SK-N-SH (cell line): ENCODE measurements around the gene TELO2. TPM values are rescaled to one million over a fixed set of nuclear protein-coding genes. Genes with fewer than 3 reads are reported as not detected.

Experiments used
- CTCF ChIA-PET: fragments of 300-600, 350-600 bp; formaldehyde crosslinking; extraction: SDS; loops from one replicate; lab custom pipeline; 2021; lab: Yijun Ruan, JAX
- POLR2A ChIA-PET: fragments of 350-600 bp; sonication (Branson Sonifier 250); formaldehyde crosslinking; extraction: SDS; loops from one replicate; lab custom pipeline; 2020; ENCODE audit warnings: antibody characterized with exemption, inconsistent platforms; lab: Yijun Ruan, JAX
- DNase-seq: peaks from one replicate; pipeline ENCODE4 v3.0.0; 2012
- H2AFZ ChIP-seq: fragments of 200-600 bp; sonication (generic); 2 replicates; pipeline ENCODE4 v1.8.1; 2016; ENCODE audit warnings: antibody characterized with exemption, mild to moderate bottlenecking, low read depth
- H3F3A ChIP-seq: fragments of 200-600 bp; sonication (generic); replicated peaks from 2 replicates; pipeline ENCODE3; 2016; ENCODE audit warnings: antibody characterized with exemption, mild to moderate bottlenecking; ENCODE audit not compliant: insufficient read depth
- H3K27ac ChIP-seq, 2 experiments: fragments of 200-500 bp in 1 of 2; fragments of 200-600 bp in 1 of 2; sonication (Bioruptor generic) in 1 of 2; sonication (generic), shearing (Covaris generic) in 1 of 2; 2 replicates each; pipeline versions ENCODE4 v1.5.1 to v1.6.1; 2014 to 2016; ENCODE audit warnings: low read depth in 2 of 2, inconsistent platforms in 1 of 2, low read length in 1 of 2, mild to moderate bottlenecking in 1 of 2, mixed read lengths in 1 of 2
- H3K27me3 ChIP-seq: fragments of 200-600 bp; sonication (generic), shearing (Covaris generic); 2 replicates; pipeline ENCODE4 v1.6.1; 2016; ENCODE audit warnings: mixed run types; ENCODE audit not compliant: insufficient read depth
- H3K36me3 ChIP-seq, 2 experiments: fragments of 200-500 bp in 1 of 2; fragments of 200-600 bp in 1 of 2; sonication (Bioruptor generic) in 1 of 2; sonication (generic) in 1 of 2; replicated peaks in 1 of 2; 2 replicates each; pipeline versions ENCODE3 to v1.5.1; 2014 to 2016; ENCODE audit warnings: low read length in 1 of 2, mild to moderate bottlenecking in 1 of 2; ENCODE audit not compliant: insufficient read depth in 2 of 2, control insufficient read depth in 1 of 2
- H3K4me1 ChIP-seq, 2 experiments: fragments of 200-500 bp in 1 of 2; fragments of 200-600 bp in 1 of 2; sonication (Bioruptor generic) in 1 of 2; sonication (generic), shearing (Covaris generic) in 1 of 2; 2 replicates each; pipeline versions ENCODE4 v1.5.1 to v1.6.1; 2014 to 2016; ENCODE audit warnings: low read depth in 1 of 2, low read length in 1 of 2, mixed run types in 1 of 2; ENCODE audit not compliant: insufficient read depth in 2 of 2, control insufficient read depth in 1 of 2
- H3K4me2 ChIP-seq: fragments of 200-600 bp; sonication (generic), shearing (Covaris generic); 2 replicates; pipeline ENCODE4 v1.6.1; 2017; ENCODE audit warnings: mixed run types
- H3K4me3 ChIP-seq, 2 experiments: fragments of 200-500 bp in 1 of 2; fragments of 200-600 bp in 1 of 2; sonication (Bioruptor generic) in 1 of 2; sonication (generic), shearing (Covaris generic) in 1 of 2; 2 replicates each; pipeline versions ENCODE4 v1.5.1 to v1.8.1; 2014 to 2016; ENCODE audit warnings: low read depth in 2 of 2, inconsistent platforms in 1 of 2, low read length in 1 of 2, mild to moderate bottlenecking in 1 of 2, mixed read lengths in 1 of 2, moderate library complexity in 1 of 2
- H3K79me2 ChIP-seq: fragments of 200-600 bp; sonication (generic); 2 replicates; pipeline ENCODE4 v1.8.1; 2017; ENCODE audit warnings: mild to moderate bottlenecking; ENCODE audit not compliant: insufficient read depth
- H3K9ac ChIP-seq: fragments of 200-600 bp; sonication (generic); 2 replicates; pipeline ENCODE4 v1.6.1; 2017; ENCODE audit warnings: mixed run types
- H3K9me2 ChIP-seq: fragments of 200-600 bp; sonication (generic); 2 replicates; pipeline ENCODE4 v1.6.1; 2017; ENCODE audit warnings: mixed run types
- H3K9me3 ChIP-seq: fragments of 200-600 bp; sonication (generic); 2 replicates; pipeline ENCODE4 v1.6.1; 2017; ENCODE audit warnings: mixed run types, mild to moderate bottlenecking, moderate library complexity
- H4K20me1 ChIP-seq: fragments of 200-600 bp; sonication (generic); 2 replicates; pipeline ENCODE4 v1.6.1; 2017; ENCODE audit warnings: mild to moderate bottlenecking, mixed run types; ENCODE audit not compliant: insufficient read depth
- CHD2 ChIP-seq: fragments of 150-350 bp; IDR thresholded peaks from 2 replicates; pipeline ENCODE4 v1.6.1; 2018; ENCODE audit warnings: low read length; ENCODE audit not compliant: partially characterized antibody
- EP300 ChIP-seq, 2 experiments: IDR thresholded peaks; 2 replicates each; pipeline versions ENCODE4 v1.4.0 to v1.6.1; 2012; ENCODE audit warnings: borderline replicate concordance in 1 of 2, low read depth in 1 of 2, low read length in 1 of 2
- EZH2phosphoT487 ChIP-seq: fragments of 200-600 bp; sonication (generic); IDR thresholded peaks from 2 replicates; pipeline ENCODE4 v1.6.1; 2017; ENCODE audit warnings: low read depth, mixed run types, mild to moderate bottlenecking, antibody characterized with exemption, moderate library complexity, borderline replicate concordance
- FOXJ3 ChIP-seq: sonication (generic); formaldehyde crosslinking; IDR thresholded peaks from 2 replicates; pipeline ENCODE4 v1.5.1; 2020; ENCODE audit warnings: mild to moderate bottlenecking, missing genetic modification reagents
- GABPA ChIP-seq: IDR thresholded peaks from 2 replicates; pipeline ENCODE4 v1.4.0; 2012; ENCODE audit warnings: low read depth, mild to moderate bottlenecking
- GATA2 ChIP-seq: sonication (generic); formaldehyde crosslinking; IDR thresholded peaks from 2 replicates; pipeline ENCODE4 v1.5.0; 2020; ENCODE audit warnings: mild to moderate bottlenecking, missing genetic modification reagents
- JUND ChIP-seq: IDR thresholded peaks from 2 replicates; pipeline ENCODE4 v1.4.0; 2012
- MEF2A ChIP-seq: IDR thresholded peaks from 2 replicates; pipeline ENCODE4 v1.4.0; 2012; ENCODE audit warnings: low read depth, borderline replicate concordance
- NRF1 ChIP-seq: IDR thresholded peaks from 2 replicates; pipeline ENCODE4 v1.6.1; 2012; ENCODE audit warnings: low read depth, mild to moderate bottlenecking, low read length
- RAD21 ChIP-seq: IDR thresholded peaks from 2 replicates; pipeline ENCODE4 v1.6.1; 2012; ENCODE audit warnings: mild to moderate bottlenecking, low read length
- RCOR1 ChIP-seq: fragments of 150-350 bp; IDR thresholded peaks from 2 replicates; pipeline ENCODE4 v1.6.1; 2017; ENCODE audit warnings: antibody characterized with exemption, low read length
- RFX5 ChIP-seq: IDR thresholded peaks from 2 replicates; pipeline ENCODE4 v1.6.1; 2012; ENCODE audit warnings: mild to moderate bottlenecking, improper control_type of control experiment, low read length
- RXRA ChIP-seq: IDR thresholded peaks from 2 replicates; pipeline ENCODE4 v1.4.0; 2012; ENCODE audit warnings: low read depth, mild to moderate bottlenecking, borderline replicate concordance
- SIN3A ChIP-seq: IDR thresholded peaks from 2 replicates; pipeline ENCODE4 v1.6.1; 2012; ENCODE audit warnings: low read depth, mild to moderate bottlenecking, low read length, moderate library complexity, borderline replicate concordance
- SMC3 ChIP-seq: IDR thresholded peaks from 2 replicates; pipeline ENCODE4 v1.6.1; 2012; ENCODE audit warnings: low read depth, low read length, improper control_type of control experiment
- TCF12 ChIP-seq: IDR thresholded peaks from 2 replicates; pipeline ENCODE4 v1.4.0; 2012
- USF1 ChIP-seq: IDR thresholded peaks from 2 replicates; pipeline ENCODE4 v1.4.0; 2012; ENCODE audit warnings: low read depth, borderline replicate concordance
- YY1 ChIP-seq: IDR thresholded peaks from 2 replicates; pipeline ENCODE4 v1.4.0; 2012; ENCODE audit warnings: low read depth, mild to moderate bottlenecking
- WGBS: methylation state at CpG from one replicate; pipeline ENCODE4 v1.1.6; 2017; ENCODE audit warnings: low lambda C conversion rate; 5-methylcytosine and 5-hydroxymethylcytosine counted together
- polyA plus RNA-seq, 3 experiments: library from polyadenylated mRNA; depleted of rRNA; stranded (reverse); fragments of >200 nt; gene quantifications; 2 replicates each; pipeline ENCODE4 v1.2.3, GENCODE V29; 2012
- TF ChIP-seq, protein P1 (sequence below): IDR thresholded peaks from 2 replicates; pipeline ENCODE4 v1.6.1; 2012; ENCODE audit warnings: mild to moderate bottlenecking, low read depth, low read length, moderate library complexity

The TELO2 gene
- polyA plus RNA-seq, 1 of the 3 experiments (the other 2 are of a cell fraction), result 24.2 TPM

DNA sequence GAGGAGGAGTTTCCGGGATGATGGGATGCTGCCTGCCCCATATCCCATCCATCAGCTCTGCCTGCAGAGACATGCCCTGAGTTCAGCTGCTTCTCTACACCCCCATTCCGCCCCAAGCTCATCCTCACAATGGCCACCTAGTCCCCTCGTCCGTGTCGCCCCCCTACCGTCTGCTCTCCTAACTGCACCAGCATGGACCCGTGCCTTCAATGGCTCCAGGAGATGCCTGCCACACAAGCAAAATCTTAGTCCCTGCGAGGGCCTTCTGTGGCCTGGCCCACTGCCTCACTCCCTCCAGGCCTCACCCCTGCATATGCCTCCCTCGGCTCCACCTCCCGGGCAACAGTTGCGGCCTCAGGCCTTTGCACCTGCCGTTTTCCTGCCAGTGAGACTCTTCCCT lies 1.8 kb upstream of the TELO2 start:
- H3K27ac ChIP-seq, result no peak overlapping the region
- H3K4me3 ChIP-seq, result no peak overlapping the region
- no peaks in the 10 kb centered on the region for H4K20me1 ChIP-seq
- peaks cover 0 to 17% of the 10 kb centered on the region in 2 experiments; a peak in 1 of 4 replicates for H3K4me1 ChIP-seq
- H3K79me2 ChIP-seq, result peaks cover 17% of the 10 kb centered on the region; the same call in 1 of the 2 replicates
- H3K27me3 ChIP-seq, result no peaks in the 10 kb centered on the region
- CTCF ChIA-PET, result no interaction called here
- TF ChIP-seq RFX5 (no peak), CHD2 (no peak), EZH2phosphoT487 (no peak), RAD21 (no peak), RCOR1 (no peak), RXRA (no peak), FOXJ3 (no peak), USF1 (no peak), SMC3 (no peak), YY1 (no peak), MEF2A (no peak)
- H2AFZ ChIP-seq, result no peak overlapping the region
- H3F3A ChIP-seq, result no peaks in the 10 kb centered on the region
- POLR2A ChIA-PET, result no interaction called here
- H3K9ac ChIP-seq, result no peak overlapping the region
- DNase-seq, result no peak
- H3K4me2 ChIP-seq, result no peak overlapping the region
- WGBS, result 96% methylated on average over 12 of the region's 12 CpGs
- no peaks in the 10 kb centered on the region for H3K9me3 ChIP-seq
- no peaks in the 10 kb centered on the region for H3K9me2 ChIP-seq
- peaks cover 0 to 17% of the 10 kb centered on the region in 2 experiments for H3K36me3 ChIP-seq

DNA sequence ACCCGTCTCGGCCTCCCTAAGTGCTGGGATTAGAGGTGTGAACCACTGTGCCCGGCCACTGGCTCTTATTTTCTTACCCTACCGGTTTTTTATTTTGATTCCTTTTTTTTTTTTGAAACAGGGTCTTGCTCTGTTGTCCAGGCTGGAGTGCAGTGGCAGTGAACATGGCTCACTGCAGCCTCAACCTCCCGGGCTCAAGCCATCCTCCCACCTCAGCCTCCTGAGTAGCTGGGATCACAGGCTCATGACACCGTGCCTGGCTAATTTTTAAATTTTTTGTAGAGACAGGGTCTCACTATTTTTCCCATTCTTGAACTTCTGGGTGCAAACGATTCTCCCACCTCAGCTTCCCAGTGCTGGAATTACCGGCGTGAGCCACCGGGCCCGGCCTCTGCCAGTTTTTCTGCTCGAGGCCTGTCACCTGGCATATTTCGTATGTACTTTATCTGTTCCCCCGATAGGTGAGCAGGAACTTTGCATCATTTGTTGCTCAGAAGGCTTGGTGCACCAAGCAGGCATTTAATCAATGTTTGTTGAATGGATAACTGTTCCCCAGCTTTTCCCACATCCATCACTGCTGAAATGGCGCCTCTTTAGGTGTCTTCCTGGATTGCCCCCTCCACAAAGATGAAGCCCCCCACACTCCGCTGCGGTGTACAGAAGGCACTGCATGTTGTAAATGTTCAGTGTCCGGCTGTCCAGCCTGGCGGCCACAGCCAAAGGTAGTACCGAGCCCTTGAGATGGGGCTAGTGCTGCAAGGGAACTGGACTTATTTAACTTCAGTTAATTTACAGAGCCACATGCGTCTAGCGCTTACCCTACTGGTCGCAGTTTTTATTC lies 858 bp upstream of the TELO2 start:
- POLR2A ChIA-PET, result no interaction called here
- Histone ChIP-seq H3K4me3 (peak overlapping the region in 1 of 2 experiments; percentile 78; a peak in 2 of 4 replicates), H3K27ac (peak overlapping the region in 1 of 2 experiments; percentile 43; a peak in 1 of 4 replicates), H3K9me2 (no peaks in the 10 kb centered on the region), H3K79me2 (peaks cover 17% of the 10 kb centered on the region; the same call in 1 of the 2 replicates), H3F3A (no peaks in the 10 kb centered on the region), H3K9me3 (no peaks in the 10 kb centered on the region), H3K9ac (no peak overlapping the region), H2AFZ (peak overlapping the region; percentile 75; the same call in 1 of the 2 replicates), H3K27me3 (no peaks in the 10 kb centered on the region), H3K4me1 (peaks cover 0 to 17% of the 10 kb centered on the region in 2 experiments; a peak in 1 of 4 replicates), H4K20me1 (no peaks in the 10 kb centered on the region), H3K4me2 (peak overlapping the region; percentile 95; the same call in 1 of the 2 replicates), H3K36me3 (peaks cover 0 to 25% of the 10 kb centered on the region in 2 experiments)
- CTCF ChIA-PET, result interaction anchor here (1.1 to 1.8 kb wide), 4 partner anchors 10 to 213 kb away, joined by 3 to 5 read pairs (median 4); partner anchors contain the start of gene MAPK8IP3
- TF ChIP-seq, protein P1, sequence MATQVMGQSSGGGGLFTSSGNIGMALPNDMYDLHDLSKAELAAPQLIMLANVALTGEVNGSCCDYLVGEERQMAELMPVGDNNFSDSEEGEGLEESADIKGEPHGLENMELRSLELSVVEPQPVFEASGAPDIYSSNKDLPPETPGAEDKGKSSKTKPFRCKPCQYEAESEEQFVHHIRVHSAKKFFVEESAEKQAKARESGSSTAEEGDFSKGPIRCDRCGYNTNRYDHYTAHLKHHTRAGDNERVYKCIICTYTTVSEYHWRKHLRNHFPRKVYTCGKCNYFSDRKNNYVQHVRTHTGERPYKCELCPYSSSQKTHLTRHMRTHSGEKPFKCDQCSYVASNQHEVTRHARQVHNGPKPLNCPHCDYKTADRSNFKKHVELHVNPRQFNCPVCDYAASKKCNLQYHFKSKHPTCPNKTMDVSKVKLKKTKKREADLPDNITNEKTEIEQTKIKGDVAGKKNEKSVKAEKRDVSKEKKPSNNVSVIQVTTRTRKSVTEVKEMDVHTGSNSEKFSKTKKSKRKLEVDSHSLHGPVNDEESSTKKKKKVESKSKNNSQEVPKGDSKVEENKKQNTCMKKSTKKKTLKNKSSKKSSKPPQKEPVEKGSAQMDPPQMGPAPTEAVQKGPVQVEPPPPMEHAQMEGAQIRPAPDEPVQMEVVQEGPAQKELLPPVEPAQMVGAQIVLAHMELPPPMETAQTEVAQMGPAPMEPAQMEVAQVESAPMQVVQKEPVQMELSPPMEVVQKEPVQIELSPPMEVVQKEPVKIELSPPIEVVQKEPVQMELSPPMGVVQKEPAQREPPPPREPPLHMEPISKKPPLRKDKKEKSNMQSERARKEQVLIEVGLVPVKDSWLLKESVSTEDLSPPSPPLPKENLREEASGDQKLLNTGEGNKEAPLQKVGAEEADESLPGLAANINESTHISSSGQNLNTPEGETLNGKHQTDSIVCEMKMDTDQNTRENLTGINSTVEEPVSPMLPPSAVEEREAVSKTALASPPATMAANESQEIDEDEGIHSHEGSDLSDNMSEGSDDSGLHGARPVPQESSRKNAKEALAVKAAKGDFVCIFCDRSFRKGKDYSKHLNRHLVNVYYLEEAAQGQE, result no peak
- TF ChIP-seq NRF1, result no peak
- no peak for TF ChIP-seq SIN3A
- TF ChIP-seq TCF12, result no peak
- no peak for TF ChIP-seq GABPA
- TF ChIP-seq EP300 (IDR thresholded peaks at IDR 0.05; ENCODE audit: borderline replicate concordance in 1 of 2, low read depth in 1 of 2, low read length in 1 of 2), result no peak
- TF ChIP-seq GATA2 (CRISPR knock-in tag), result no peak
- no peak for TF ChIP-seq FOXJ3
- TF ChIP-seq JUND, result no peak
- no peak for TF ChIP-seq EZH2phosphoT487
- no peak for TF ChIP-seq RAD21
- 92% methylated on average over 22 of the region's 23 CpGs for WGBS
- DNase-seq, result no peak
